Superior temporal gyrus (tissue), 1 donor: ENCODE data around the gene TICRR.

ENCODE experiments used
- DNase-seq: peaks from one replicate; pipeline ENCODE4 v3.0.0-alpha.2; 2016; ENCODE audit errors: extremely low spot score

TICRR gene

DNA sequence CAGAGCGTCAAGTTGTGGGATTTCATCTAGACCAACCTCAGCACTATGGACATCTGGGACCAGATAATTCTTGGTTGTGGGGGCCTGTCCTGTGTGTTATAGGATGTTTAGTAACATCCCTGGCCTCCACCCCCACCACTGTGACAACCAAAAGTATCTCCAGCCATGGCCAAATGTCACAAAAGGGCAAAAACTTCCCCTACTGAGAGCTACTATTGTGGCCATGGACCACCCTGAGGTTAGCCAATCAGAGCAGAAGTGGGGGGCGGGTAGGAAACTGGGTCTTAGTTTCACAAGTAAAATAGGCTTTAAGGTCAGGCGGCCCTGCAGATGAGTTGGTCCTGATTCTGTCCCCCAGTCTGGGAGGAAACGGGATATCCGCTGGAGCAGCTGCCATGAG is 54.6 kb downstream of the TICRR start:
- DNase-seq: no peak

DNA sequence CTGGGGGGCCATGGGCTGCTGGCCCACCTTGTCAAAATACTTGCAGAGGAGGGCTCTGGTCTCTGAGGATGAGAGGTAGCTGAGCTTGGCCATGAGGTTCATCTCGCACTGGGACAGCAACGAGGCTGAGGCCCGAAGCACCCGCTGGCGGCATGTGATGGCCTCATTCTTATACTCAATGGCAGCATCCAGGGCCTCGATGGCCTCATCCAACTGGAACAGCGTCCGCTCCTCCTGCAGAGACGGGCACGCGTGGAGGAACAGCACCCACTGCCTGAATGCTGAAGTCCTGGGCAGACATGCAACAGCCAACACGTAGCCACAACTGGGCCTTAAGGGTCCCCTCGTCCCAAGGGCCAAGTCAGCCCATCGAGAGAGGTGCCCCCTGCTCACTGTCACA is 55.0 kb downstream of the TICRR start:
- DNase-seq: no peak

DNA sequence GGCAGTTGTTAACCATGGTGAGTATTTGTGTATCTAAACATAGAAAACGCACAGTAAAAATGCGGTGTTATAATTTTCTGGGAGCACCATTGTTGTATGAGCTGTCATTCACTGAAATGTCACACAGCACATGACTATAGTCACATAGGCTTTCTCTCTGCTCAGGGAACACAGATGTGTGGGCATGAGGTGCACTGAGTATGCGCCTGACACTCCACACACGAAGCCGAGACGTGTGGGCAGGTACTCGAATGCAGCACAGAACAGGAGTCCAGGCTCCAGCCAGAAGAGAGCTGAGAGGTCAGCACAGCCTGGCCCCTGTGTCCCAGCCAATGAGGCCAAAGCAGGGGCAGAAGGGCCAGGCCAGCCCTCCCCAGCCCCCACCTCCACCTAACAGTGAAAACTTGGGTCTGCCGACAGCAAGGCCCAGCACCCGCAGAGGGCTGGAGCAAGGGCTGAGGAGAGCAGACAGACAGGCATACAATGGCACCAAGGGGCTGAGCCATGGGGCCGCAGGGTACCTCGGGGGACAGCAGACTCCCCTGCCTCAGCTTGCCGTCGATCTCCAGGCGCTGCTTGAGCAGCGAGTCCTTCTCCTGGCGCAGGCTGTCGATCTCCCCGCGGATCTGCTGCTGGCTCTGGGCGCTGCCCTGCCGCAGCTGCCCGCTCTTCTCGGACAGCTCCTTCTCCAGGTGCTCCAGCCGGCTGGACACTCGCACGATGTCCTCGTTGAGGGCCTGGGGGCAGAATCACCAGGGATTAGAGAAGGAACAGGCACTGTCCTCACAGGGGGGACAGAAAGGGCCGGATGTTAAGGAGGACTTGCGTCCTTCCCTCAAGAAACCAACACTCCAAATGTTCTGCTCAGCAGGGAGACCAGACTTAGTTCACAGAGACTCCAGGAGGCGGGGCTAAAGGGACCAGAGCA is 56.0 kb downstream of the TICRR start:
- DNase-seq: no peak

DNA sequence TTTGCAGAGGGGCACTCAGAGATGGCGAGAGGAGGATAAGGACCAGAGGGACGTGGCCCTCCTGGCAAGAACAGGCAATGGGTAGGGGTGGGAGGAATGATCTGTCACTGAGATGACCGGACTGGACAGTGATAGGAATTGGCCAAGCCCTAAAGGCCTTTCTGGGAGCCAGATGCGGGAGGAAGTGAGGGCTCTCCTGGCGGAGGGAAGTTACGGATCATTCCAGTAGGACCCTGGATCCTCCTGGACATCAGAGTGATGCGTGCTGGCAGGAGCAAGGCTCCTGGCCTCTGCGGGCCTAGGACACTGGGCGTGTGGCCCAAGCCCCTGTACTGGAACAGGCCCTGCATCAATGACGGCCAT is 56.6 kb downstream of the TICRR start:
- DNase-seq: no peak

DNA sequence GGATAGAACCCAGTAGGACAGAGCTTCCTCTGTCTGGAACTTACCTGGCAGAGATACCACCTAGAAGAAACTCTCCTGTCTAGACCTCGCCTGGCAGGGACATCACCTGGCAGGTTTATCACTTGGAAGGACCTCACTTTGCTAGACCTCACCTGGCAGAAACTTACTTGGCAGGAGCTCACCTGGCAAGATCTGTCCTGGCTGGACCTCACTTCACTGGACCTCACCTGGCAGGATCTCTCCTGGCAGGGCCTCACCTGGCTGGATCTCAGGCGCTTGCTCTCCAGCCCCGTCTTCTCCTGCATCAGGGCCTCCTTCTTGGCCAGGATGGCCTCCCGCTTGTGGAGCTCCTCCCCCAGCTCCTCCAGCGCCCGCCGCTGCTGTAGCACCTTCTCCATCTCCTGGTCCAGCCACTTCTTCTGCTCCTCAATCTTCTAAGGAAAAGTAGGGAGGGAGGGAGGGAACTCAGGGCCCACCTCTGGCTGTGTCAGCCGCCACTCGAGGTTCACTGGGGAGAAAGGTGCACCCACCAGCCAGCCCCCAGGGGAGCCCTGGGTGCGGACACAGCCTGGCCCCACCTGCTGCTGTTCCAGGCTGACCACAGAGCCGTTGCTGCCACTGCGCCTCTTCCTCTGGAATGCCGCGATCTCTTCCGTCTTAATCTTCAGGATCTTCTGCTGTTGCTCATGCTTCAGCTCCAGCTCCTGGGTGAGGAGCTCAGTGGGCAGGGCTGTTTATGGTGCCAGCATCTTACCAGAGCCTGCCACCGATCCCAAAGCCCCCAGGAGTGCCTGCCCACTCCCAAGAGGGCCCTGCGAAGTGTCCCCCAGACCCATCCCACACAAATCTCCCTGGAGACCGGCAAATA is 57.5 kb downstream of the TICRR start:
- DNase-seq: no peak

DNA sequence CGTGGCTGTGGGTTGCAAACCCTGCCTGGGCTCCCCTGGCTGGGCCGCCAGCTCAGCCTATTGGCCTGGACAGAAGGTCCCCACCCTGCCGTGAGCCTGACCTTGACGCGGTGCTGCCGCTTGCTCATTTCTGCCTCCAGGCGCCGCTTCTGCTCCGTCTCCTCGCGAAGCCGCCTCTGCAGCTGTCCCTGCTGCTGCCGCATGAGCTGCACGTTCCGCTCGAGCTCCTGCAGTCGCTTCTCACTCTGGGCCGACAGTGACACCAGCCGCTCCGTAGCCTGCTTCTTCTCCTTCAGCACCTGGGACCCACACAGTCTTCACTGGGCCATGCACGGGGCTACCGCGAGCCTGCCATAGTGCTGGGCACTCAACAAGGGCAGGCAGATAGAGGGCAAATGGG is 58.3 kb downstream of the TICRR start:
- DNase-seq: no peak

DNA sequence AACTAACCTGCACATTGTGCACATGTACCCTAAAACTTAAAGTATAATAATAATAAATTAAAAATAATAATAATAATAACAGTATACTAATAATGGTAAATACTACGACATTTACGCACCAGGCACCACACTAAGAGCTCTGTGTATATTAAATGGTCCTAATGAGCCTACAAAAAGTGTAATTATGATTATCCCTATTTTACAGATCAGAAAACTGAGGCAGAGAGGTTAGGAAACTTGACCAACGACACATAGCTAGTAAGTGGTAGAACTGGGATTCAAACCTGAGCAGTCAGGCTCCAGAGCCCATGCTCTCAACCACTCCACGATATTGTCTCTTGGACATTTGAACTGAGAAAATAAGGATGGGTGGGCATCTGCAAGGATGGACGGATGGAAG is 65.0 kb downstream of the TICRR start:
- no peak for DNase-seq

DNA sequence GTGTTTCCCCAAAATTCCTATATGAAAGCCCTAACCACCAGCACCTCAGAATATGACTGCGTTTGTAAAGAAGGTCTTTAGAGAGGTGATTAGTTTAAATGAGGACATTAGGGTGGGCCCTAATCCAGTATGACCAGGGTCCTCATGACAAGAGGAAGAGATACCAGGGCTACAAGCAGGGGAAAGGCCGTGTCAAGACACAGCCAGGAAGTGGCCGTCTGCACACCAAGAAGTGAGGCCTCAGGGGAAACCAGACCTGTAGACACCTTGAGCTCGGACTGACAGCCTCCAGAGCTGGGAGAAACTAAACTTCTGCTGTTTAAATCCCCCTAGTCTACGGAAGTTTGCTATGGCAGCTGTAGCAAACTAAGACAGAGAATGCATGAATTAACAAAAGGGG is 65.8 kb downstream of the TICRR start:
- DNase-seq: no peak

DNA sequence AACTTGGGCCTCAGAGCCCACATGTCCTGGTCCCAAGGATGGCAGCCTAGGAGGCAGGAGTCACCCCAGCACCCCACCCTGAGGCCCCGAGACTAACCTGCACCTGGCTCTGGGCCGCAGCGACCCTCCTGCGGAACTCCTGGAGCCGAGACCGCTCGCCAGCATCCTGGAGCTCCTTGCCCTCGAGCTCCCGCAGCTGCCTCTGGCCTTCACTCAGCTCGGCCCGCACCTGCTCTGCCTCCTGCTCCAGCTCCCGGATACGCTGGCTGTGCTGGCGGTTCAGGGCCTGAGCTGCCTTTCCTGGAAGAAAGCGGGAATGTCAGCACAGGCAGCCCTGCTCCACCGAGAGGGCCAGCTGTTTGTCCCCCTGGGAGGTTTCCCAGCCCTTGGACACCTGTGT is 66.8 kb downstream of the TICRR start:
- no peak for DNase-seq

DNA sequence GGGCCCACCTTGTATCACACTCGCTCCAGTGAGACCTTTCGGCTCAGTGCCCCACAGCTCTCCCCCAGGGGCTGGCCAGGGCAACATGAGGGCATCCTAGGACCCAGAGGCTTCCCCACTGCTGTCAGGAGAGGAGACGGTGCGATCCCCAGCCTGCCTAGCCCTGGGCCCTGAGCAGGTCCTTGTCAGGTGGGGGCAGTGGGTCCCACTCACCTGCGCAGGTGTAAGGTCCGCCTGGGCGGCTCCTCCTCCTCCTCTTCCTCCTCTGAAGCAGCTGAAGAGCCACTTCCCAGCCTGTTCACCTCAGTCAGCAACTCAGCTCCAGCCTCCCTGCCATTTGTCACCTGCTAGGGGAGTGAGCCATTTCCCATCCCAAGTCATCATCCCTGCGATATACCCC is 70.4 kb downstream of the TICRR start:
- no peak for DNase-seq

DNA sequence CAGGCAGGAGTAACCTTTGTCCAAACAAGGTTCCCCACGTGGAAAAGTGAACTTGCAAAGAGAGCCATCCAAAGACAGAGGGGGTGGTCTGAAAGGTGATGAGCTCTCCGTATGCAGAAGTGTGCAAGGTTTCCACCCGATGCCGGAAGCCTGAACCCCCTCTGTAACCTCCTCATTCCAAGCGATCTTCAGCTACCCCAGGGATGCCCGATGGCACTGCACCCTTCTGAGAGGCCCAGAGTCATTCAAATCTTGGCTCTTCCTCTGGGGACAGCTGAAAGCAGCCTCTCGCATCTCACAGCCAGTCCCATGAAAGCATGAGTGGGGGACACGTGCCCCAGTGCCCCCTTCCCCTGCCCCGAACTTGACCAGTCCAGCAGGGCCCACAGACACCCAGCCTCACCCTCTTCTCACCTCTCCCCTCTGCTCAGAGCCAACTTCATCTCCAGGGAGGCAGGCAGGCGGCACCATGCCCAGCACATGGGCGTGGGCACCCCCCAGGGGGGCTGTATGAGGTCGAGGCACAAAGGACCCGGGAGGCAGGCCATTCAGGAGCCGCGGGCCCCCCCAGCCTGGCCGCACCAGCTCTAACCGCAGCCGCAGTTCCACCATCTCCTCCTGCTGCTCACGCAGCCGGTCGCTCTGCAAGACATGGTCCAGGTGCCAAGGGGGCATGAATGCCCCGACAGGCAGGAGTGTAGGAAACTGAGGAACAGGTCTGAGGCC is 71.3 kb downstream of the TICRR start:
- no peak for DNase-seq

DNA sequence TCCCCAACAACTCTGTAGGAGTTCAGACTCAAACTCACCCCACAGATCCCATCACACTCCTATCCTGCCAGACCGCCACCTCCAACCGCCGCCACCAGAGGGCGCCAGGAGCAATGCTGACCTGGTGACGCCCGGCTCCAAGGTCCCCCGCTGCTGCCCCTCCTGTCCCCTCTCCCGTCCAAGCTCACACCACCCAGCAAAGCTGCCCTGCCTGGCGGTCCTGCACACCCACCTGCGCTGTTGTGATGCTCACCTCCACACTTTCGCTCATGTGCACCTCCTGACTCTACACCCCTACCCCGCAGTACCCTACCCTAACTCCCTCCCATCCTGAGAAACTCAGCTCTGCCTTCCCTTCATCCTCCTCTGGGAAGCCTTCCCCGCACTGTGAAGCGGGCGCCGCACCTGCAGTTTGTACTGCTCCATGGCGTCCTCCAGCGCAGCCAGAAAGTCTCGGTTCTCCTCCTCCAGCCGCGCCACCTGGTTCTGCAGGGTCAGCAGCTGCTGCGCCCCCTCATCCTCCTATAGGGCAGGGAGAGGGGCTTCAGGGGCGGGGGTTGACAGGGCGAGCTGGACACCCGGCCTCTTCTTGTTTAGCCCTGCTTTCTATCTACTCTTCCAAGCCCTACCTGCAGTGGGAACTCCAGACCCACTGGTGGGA is 72.1 kb downstream of the TICRR start:
- DNase-seq: peak; percentile 25

DNA sequence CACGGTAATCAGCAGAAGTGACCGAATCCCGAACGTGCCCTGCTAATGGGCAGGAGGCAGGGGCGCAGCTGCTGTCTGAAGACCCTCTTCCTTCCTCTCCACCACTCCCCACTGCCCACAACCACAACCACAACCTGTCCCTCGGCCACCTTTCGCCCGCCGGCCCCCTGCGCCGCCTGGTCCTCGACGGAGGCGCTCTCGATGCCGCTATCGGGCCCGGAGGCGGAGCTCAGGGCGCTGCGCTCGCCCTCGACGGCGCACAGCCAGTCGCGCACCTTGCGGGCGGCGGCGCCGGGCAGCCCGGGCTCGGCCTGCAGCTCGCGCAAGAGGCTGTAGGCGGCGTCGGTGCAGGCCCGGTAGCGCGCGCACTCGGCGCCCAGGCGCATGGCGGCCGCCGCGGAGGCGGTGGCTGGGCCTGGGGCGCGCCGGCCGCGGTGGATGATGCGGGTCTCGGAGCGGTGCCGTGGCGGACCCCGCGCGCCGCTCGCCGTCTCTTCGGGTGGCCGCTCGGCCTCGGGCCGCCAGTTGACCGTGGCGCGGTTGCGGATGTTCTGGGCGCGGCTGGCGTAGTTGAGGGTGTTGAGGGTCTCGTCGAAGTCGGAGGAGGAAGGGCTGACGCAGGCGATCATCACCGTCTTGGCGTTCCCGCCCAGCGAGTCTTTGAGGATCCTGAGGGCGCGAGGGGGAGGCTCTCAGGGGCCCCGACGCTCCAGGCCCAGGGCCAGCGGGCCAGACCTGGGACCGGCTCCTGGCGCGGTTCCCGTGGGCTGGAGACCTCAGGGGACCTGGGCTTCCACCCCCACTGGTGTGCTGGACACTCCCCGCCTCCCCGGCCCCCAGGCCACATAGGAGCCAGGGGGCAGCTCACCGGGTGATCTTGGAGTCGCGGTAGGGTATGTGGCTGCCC is 73.1 kb downstream of the TICRR start:
- no peak for DNase-seq

DNA sequence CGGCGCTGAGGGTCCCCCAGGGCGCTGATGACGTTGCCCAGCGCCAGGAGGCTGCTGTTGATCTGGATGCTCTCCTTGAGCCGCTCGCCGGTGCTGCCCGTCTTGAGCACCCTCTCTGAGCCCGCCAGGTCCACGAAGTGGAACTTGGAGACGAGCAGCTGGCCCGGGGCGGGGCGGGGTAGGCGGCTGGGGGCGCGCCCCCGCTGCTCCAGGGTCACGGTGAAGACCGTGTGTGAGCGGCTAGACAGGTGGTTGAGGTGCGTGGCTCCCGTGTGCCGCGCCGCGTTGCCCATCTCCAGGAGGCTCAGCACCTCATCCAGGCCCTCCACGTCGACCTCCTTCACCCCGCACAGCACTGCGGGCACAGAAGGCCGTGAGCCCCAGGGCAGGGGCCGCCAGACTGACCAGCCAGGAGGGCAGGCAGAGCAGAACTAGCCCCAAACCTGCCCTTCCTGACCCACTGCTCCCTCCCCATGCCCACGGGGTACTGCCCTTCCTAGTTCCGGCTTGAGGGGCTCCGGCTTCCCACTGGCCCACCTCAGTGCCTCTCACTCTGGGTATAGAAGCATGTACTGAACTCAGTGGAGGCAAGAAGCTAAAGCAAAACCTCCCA is 73.8 kb downstream of the TICRR start:
- DNase-seq: no peak

DNA sequence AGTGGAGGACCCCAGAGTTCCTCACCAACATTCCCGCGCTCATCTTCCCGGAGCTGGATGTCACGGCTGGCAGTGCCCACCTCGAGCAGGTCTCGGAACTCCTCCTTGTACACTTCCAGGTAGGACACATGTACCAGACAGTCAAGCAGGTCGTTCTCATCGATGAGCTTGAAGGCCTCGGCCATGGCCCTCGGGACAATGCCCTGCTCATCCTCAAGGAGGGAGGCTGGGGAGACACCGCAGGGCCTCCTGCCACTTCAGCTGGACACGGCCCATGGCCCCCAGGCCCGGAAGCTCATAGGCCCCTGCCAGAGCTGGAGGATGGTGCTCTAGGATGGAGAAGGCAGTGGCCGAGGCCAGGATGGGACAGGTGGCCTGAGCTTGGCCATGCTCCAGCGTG is 74.4 kb downstream of the TICRR start:
- DNase-seq: no peak

DNA sequence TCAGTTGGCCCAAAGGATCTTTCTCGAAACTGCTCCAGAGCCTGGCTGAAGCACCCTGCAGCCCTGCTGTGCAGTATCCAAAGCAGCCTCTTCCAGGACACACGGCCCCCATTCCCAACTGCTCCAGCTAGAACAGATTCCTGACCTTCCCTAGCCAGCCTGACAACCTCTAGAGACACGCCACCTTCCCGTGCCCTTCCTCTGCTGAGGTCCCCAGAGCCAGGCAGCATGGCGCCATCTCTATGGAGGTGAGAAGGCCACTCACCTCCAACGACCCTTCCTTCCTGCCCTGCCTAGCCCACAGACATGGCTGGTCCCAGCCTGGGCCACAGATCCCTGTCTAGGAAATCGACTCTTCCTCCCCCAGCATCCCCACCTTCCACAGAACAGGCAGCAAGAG is 76.9 kb downstream of the TICRR start:
- no peak for DNase-seq

DNA sequence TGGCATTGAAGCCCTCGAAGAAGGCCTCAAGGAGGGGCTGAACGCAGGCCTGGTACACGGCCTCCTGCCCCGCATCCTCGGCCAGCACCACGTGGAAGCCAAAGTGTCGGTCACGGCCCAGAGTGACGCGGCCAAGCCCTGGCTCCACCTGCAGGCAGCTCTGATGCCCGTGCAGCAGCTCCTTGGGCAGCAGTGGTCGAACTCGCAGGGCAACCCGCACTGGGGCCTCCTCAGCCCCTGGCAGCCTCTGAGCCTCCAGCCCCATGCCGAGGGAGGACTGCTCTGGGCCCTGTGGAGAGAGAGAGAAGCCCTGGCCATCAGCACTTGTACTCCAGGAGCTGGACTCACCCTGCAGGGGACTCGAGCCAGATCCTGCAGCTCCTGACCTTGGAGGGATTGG is 77.4 kb downstream of the TICRR start:
- no peak for DNase-seq

DNA sequence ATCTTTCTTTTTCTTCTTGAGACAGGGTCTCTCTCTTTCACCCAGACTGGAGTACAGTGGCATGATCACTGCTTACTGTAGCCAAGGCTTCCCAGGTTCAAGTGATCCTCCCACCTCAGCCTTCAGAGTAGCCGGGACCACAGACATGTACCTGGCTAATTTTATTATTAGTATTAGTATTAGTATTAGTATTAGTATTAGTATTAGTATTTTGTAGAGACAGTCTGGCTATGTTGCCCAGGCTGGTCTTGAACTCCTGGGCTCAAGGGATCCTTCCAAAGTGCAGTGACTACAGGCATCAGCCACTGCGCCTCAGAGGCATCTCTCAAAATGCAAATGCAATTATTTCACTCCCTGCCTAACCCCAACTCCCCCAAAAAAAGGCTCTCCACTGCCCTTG is 78.3 kb downstream of the TICRR start:
- no peak for DNase-seq

DNA sequence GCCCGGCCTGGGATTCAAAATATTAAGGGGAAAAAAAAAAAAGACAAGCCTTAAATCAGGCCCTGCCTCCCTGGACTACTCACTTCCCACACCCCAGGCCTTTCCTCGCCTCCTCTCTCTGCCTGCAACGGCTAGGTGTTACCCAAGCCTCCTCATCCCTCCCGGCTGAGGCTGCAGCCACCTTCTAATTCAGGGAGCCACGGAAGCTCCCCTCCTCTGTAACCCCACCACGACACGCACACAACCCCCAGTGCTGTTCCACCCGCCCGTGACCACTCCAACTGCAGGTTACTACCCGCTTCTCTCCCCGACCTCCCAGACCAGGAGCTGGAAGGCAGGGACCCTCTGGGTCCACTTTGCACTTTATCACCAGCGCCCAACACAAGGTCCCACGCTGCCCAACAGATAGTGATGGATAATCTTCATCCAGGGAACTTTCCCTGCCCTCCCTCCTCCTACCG is 79.1 kb downstream of the TICRR start:
- no peak for DNase-seq
